ENCODE measurements around the gene IL1RL1.
A peak's percentile ranks its signal among the peaks of the same experiment; 100 is the strongest.

Gene IL1RL1

DNA sequence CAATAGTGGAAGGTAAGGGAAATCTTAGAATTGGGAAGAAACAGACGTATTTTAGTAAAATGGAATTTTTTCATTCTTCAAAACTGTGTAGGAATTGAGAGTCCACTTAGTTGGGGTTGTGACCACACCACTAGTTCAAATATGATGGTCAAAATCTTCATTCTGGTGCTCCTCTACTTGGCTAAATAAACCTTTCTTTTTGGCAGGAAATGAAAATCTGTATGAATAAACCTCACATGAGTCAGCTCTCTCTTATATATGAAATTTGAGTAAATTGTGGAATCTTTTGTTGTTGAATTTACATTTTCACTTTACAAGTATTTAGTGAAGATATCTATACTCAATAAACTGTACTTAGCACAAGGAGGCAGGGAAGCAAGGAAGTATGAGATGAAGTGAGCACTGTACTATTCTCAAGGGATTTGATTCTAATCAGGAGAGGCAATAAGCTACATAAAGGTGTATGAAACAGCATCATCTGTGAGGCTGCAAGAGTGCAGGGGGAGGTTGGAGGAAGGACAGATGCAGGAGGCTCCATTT lies 64.8 kb downstream of the IL1RL1 start:
- DNase-seq, result no peak

DNA sequence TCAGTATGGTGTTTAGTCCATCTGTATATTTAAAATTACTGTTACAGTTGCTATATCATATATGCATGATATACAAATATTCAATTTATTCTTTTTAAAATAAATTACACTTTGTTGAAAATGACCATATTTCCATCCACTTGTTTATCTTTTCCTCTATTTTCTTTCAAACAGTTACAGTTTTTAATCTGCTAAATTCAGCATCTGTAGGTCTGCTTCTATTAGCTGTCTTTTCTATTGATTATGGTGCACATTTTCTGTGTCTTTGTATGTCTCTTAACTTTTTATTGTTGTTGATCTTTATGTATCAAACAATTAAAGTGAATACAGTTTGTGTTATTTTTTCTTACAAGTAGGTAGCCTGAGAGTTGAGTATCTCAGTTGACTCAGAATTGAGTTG lies 72.4 kb downstream of the IL1RL1 start:
- no peak for DNase-seq

DNA sequence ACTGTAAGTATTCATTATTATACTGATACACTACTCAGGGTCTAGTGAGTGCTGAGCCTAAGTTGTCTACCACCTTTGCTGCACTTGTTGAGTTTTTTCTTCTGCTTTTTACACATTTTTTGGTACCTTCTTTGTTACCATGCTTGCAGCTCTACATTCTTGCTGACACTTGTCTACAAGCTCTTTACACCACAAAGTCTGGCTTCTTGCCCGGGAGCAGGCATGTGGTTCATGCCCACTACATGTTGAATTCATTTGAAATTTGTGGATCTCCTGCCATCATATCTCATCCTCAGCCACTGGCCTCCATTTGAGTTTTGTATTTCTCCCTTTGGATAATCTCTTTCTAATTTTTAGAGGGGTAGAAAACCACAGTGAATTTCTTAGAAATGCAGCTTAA lies 74.2 kb downstream of the IL1RL1 start:
- no peak for DNase-seq

DNA sequence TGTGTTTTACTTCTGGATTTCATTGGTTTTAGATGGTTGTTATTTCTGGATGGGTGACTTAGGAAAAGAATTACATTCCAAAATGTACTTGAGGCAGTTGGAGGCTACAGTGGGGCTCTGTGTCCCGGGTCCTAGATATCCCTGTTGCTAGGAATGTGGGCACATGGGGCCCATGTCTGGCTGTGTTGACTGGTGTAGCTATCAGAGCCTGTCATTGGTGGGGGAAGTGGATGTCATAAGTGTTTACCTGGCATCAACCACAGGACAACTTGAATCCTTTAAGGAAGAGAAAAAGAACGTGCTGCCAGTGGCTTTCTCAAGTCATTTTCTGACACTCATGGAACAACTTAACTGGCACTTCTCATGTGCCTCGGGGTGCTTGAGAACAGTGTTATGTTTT lies 74.6 kb downstream of the IL1RL1 start:
- DNase-seq, result no peak

DNA sequence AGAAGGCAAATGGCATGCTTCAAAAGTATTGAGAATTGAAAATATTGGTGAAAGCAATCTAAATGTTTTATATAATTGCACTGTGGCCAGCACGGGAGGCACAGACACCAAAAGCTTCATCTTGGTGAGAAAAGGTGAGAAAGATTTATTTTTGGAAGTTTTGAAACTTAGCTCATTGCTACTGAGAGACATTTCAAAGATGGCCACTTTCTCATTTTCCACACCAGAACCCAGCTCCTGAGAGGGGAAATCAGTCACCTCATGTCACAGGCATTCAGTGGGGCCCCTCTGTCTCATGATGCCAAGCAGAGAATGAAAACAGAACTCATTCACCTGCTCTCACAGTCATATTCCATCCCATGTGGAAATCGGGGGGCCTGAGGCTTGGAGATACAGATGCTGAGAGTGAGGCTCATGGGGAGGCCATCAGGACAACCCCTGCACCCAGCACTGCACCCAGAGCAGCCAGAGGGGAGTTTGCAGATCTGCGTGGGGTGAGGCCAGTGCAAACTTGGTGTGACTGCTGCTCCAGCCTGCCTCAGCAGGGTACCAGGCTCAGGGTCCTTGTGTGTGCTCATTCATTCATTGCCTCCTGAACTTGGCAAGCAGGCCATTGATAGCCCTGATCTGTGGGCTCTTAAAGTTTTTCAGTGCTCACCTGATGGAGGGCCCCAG lies 75.6 kb downstream of the IL1RL1 start:
- DNase-seq, result no peak

DNA sequence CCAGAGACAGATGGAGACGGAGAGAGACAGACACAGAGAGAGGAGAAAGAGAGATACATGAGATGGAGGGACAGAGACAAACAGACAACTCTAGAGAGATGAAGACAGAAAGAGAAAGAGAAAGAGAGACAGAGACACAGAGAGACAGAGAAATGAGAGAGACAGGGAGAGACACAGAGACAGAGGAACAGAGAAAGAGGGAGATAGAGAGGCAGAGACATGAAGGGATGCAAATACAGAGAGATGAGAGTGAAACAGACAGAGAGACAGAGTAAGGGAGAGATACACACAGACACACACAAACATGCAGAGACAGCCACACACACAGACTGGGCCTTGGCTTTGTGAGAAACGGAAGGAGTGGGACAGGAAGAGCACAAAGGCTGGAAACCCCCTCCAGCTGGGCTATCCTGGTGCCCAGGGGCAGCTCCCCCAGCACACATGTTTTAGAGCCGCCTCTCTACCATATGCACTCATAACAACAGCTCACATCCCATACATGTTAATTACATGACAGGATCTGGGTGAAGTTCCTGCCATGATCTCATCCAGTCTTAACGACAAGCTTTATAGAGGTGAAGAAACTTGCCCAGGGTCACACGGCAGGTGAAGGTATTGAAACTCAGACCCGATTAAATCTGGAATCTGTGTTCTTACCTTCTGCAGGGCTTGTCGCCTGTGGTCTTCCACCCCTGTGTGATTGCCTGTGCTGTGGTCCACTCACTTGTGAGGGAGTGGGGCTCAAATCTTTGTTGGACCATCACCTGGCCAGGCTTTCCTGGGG lies 76.6 kb downstream of the IL1RL1 start:
- peak in 1 of 5 donors; percentile 13 for DNase-seq

DNA sequence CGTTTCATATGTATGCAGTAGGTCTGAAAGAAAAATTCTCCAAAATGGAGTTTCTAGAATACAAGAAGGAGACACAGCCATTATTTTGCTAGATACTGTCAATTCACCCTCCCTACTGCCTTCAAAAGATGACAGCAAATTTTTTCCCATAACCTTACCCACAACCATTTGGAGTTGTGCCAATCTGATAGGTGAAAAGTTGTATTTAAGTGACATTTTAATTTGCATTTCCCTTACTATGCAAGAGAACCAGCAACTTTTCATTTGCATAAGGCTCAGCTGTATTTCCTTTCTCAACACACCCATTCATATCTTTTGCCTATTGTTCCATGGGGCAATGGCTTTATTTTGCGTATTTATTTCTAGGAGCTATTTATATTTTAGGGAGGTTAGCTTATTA lies 80.2 kb downstream of the IL1RL1 start:
- DNase-seq, result peak in 1 of 5 donors; percentile 11

DNA sequence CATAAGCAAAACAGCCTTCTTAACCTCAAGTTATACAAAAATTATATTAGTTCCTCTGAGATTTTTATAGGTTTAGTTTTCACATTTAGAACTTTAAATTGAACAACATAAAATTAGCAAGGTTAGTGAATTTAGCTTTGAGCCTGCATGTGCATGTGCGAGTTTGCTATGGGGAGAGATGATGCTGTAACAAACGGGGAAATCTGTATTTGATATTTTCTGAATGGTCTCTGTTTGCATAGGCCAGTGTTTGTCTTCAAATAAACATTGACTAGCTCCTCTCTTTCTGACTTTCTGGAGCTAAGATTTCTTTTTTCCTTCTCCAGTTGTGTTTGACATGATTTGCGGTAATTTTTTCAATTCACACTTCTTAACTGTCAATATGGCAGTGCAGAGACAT lies 80.7 kb downstream of the IL1RL1 start:
- DNase-seq, result no peak

DNA sequence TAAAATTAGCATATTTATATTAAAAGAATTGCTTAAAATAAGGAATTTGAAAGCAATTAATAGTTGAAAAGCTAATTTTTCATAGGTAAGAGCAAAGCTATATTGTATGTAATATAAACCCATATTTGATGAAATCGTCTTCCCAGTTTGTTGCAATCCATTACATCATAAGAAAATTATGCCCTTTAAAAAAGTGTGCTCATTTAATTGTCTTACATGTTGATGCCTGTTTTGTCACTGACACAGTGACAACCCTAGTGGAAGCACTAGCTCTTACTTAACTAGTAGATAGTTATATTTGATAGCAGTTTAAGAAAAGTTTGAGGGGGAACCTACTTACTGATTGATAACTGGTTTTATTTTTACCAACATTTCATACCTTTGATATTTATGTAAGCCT lies 81.6 kb downstream of the IL1RL1 start:
- DNase-seq, result no peak

DNA sequence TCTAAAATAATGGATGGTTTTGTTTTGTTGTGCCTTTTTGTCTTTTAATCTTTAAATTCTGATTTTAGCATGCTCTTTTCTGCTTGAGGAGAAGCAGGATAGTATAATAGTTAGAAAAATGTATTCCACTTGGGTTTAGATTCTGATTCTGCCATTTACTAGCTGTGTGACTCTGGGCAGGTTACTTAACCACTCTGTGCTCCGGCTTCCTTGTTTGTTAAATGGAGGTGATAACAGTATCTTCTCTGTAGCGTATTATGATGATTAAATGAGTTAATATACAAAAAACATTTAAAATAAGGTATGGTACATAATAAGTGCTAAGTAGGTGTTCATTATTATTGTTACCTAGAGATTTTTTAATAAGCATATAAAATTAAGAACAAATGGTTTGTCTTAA lies 84.6 kb downstream of the IL1RL1 start:
- DNase-seq, result no peak

DNA sequence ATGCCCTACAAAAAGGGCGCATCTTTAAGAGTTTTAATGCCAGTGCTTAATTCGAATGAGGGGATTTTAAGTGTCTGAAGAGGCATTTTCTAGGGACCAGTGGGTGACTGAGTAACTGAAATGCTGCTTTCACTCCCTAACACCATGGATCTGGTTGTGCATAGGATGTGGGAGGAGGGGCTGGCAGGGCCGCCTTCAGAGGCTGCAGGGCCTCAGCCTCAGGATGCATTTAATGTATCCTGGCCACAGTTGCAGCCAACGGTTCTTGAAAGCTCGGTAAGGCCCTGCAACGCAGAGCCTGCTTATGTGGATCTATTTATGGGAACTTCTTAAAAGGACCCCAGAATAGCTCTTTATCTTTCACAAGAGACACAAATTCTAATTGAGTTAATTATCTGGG lies 85.8 kb downstream of the IL1RL1 start:
- no peak for DNase-seq

DNA sequence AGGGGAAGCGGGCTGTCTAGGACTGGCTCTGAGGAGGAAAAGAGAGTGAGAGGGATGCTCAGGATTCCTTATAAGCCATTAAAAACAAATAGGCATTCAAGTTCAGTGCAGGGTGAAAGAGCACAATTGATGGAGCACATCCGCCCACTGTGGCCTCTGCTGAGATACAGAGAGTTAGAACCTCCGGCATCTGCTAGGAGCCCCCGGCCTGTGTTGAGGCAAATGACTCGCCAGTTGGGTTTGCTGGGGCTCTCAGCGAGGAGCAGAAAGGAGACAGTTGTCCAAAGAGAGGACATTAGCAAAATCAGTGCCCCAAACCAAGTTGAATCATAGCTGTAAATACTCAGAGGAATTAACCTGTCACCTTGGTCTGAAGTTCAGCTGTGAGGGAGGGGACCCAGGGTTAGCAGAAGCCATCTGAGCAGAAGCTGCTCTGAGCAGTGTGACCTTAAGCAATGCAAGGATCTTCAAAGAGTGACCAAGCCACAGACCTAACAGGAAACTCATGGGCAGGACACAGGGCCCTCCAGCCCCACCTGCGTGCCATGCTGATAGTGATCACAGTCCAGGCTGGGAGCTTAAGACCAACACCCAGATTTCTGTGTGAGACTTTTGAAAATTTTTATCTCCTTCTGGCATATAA lies 88.3 kb downstream of the IL1RL1 start:
- no peak for DNase-seq

DNA sequence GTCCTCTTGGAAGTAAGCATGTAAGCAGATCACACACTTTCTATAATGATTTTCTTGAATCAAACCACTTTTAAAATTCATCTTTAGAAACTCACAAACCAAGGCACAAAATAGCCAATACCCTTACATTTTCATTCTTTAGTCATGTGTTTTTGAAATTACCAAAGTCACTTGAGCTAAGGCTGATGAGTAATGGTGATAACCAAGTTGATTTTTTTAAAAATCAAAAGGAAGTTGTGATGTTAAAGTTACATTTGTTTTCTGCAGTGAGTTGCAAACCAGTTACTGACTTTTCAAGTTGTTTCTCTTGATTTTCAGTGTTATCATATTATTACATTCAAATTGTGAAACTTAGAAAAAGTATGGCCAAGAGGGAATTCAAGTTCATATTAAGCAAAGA lies 90.1 kb downstream of the IL1RL1 start:
- no peak for DNase-seq

Data from T-helper 1 cell (primary cell).